Tibial artery (tissue), 4 donors: Measurements from ENCODE around the gene DLG2.

Experiments used
- DNase-seq, 2 donors: peaks; one replicate each; pipeline ENCODE4 v3.0.0-alpha.2; 2019
- H3K27ac ChIP-seq, 2 donors: fragments of 200-600 bp; sonication (generic) in 1 of 2; 1 replicate in 1 of 2; 2 replicates in 1 of 2; pipeline ENCODE4 v1.5.1; 2018 to 2019; ENCODE audit warnings: mild to moderate bottlenecking in 1 of 2
- H3K27me3 ChIP-seq, 2 donors: fragments of 200-600 bp; sonication (generic) in 1 of 2; one replicate each; pipeline versions ENCODE4 v1.5.1 to v1.6.0; 2016 to 2019
- H3K36me3 ChIP-seq, 3 donors: fragments of 200-600 bp; sonication (generic) in 2 of 3; one replicate each; pipeline ENCODE4 v1.5.1; 2016 to 2019; ENCODE audit warnings: mild to moderate bottlenecking in 2 of 3
- H3K4me1 ChIP-seq, 4 donors: fragments of 200-600 bp; sonication (generic) in 2 of 4; 1 replicate in 3 of 4; 2 replicates in 1 of 4; pipeline ENCODE4 v1.5.1; 2016 to 2019
- H3K4me3 ChIP-seq, 2 donors: fragments of 200-600 bp; sonication (generic) in 1 of 2; 1 replicate in 1 of 2; 2 replicates in 1 of 2; pipeline ENCODE4 v1.5.1; 2018 to 2019; ENCODE audit warnings: mild to moderate bottlenecking in 2 of 2
- H3K9me3 ChIP-seq, 3 donors: fragments of 200-600 bp; sonication (generic) in 1 of 3; one replicate each; pipeline ENCODE4 v1.5.1; 2016 to 2019
- intact Hi-C: fragments of 100-400 bp; cut with DNase I; formaldehyde crosslinking; loops from one replicate; pipeline ENCODE4 v1.15.0; 2023; ENCODE audit warnings: low total_unique reads
- TF ChIP-seq, protein P1 (sequence below), 2 experiments: fragments of 200-600 bp in 1 of 2; fragments of 450-650 bp in 1 of 2; IDR thresholded peaks; one replicate each; pipeline ENCODE4 v1.5.1; 2017 to 2019; ENCODE audit warnings: antibody characterized with exemption in 2 of 2, mild to moderate bottlenecking in 1 of 2, moderate library complexity in 1 of 2

DLG2 gene

DNA sequence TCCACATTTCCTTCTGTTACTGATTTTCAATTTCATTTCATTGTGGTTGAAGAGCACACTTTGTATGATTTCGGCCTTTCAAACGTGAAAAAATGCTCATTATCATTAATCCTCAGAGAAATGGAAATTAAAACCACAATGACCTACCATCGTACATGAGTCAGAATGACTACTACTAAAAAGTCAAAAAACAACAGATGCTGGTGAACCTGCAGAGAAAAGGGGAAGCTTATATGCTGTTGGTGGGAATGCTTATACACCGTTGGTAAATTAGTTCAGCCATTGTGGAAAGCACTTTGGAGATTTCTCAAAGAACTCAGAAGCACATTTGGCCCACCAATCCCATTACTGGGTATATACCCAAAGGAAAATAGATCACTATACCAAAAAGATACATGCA lies 57.6 kb downstream of the DLG2 start:
- no peak overlapping the region for H3K27ac ChIP-seq

GRCh38 chr11:85558411-85558810 lies 68.7 kb downstream of the DLG2 start:
- no peak overlapping the region for H3K27ac ChIP-seq
- H3K36me3 ChIP-seq: no peaks in the 10 kb centered on the region
- peaks cover 0 to 5% (median 0%) of the 10 kb centered on the region in 3 donors for H3K9me3 ChIP-seq
- DNase-seq: no peak
- TF ChIP-seq, protein P1, sequence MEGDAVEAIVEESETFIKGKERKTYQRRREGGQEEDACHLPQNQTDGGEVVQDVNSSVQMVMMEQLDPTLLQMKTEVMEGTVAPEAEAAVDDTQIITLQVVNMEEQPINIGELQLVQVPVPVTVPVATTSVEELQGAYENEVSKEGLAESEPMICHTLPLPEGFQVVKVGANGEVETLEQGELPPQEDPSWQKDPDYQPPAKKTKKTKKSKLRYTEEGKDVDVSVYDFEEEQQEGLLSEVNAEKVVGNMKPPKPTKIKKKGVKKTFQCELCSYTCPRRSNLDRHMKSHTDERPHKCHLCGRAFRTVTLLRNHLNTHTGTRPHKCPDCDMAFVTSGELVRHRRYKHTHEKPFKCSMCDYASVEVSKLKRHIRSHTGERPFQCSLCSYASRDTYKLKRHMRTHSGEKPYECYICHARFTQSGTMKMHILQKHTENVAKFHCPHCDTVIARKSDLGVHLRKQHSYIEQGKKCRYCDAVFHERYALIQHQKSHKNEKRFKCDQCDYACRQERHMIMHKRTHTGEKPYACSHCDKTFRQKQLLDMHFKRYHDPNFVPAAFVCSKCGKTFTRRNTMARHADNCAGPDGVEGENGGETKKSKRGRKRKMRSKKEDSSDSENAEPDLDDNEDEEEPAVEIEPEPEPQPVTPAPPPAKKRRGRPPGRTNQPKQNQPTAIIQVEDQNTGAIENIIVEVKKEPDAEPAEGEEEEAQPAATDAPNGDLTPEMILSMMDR (IDR thresholded peaks at IDR 0.05): no peak
- intact Hi-C loops: no loop called here
- no peaks in the 10 kb centered on the region for H3K27me3 ChIP-seq
- H3K4me3 ChIP-seq: no peak overlapping the region
- no peaks in the 10 kb centered on the region for H3K4me1 ChIP-seq

More for the DNA sequence above, 57.6 kb downstream of the DLG2 start:
- H3K9me3 ChIP-seq: no peaks in the 10 kb centered on the region
- no peak overlapping the region for H3K4me3 ChIP-seq
- peaks cover 0 to 11% (median 0%) of the 10 kb centered on the region in 4 donors for H3K4me1 ChIP-seq
- no peaks in the 10 kb centered on the region for H3K27me3 ChIP-seq
- no peaks in the 10 kb centered on the region for H3K36me3 ChIP-seq
- no peak for DNase-seq
- TF ChIP-seq, protein P1 (IDR thresholded peaks at IDR 0.05): no peak
- intact Hi-C loops: no loop called here

DNA sequence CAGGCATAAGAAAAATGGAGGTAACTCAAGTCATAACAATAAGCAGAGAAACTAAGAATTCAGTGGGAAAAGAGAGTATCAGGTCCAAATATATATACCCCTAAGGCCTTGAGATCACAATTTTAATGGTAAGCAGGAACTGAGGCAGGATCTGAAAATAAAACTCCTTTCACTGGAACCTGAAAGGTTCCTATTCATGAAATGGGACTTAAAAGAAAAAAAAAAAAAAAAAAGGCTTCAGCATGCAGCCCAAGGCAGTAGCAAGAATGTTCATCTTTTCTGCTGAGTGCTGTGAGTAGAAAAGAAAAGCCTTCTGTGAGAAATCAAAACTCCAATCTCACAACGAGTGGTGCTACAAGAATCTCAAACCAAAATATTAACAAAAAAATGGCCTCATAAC lies 75.3 kb downstream of the DLG2 start:
- Histone ChIP-seq H3K27me3 (no peaks in the 10 kb centered on the region), H3K36me3 (no peaks in the 10 kb centered on the region), H3K4me1 (no peaks in the 10 kb centered on the region), H3K4me3 (no peak overlapping the region), H3K9me3 (no peaks in the 10 kb centered on the region), H3K27ac (no peak overlapping the region)
- intact Hi-C loops: no loop called here
- TF ChIP-seq, protein P1 (IDR thresholded peaks at IDR 0.05): no peak
- no peak for DNase-seq

DNA sequence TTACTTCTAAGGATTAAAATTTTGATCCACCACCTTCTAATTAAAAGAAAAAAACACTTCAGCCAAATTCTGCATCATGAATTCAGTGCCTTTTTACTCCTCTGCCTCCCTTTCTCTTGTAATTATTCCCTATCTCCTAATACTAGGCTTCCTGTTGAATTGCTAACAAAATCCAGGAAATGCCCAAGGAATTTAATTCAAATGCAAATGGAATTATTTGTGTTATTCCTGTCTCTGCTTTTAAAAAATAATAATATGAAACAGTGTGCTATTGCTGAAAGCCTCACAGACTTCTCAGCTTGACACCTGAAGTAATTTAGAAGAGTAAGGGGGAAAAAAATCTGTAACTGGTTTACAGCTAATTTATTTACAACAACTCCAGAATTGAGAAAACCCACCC lies 85.5 kb downstream of the DLG2 start:
- H3K27ac ChIP-seq: no peak overlapping the region
- TF ChIP-seq, protein P1 (IDR thresholded peaks at IDR 0.05): no peak

DNA sequence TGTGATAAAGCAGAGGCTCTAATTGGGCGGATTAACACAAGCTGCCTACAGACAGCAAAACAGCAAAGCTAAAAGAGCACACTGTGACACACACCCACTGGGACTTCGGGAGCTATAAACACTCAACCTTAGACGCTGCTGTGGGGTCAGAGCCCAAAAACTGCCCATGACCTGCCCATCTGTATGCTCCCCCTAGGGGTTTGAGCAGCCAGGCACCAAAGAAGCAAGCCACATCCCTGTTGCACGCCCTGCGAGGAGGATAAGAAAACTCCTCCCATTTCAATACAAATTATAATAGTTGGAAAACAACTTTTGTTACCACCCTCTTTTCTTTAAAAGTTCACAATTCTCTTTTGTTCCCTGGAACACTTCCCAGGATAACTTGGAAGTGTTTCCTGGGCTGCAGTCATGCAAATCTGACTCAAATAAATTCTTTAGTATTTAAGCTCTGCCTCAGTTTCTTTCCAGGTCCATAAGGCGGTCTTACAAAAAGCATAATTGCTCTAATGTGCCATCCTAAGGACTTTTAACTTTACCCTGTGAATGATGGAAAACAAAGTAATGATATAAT lies 86.4 kb downstream of the DLG2 start:
- Histone ChIP-seq H3K27ac (no peak overlapping the region), H3K4me3 (no peak overlapping the region), H3K9me3 (no peaks in the 10 kb centered on the region), H3K36me3 (peaks cover 9 to 11% (median 10%) of the 10 kb centered on the region in 3 donors), H3K4me1 (peaks cover 0 to 7% (median 2%) of the 10 kb centered on the region in 4 donors), H3K27me3 (no peaks in the 10 kb centered on the region)
- TF ChIP-seq, protein P1 (IDR thresholded peaks at IDR 0.05): no peak
- no peak for DNase-seq
- intact Hi-C loops: loop anchor here (5.0 kb wide), 1 partner anchor 863 kb away; no protein-coding TSS in a partner anchor

More for the DNA sequence above, 85.5 kb downstream of the DLG2 start:
- Histone ChIP-seq H3K4me1 (peaks cover 0 to 7% (median 2%) of the 10 kb centered on the region in 4 donors), H3K36me3 (peaks cover 5 to 7% (median 5%) of the 10 kb centered on the region in 3 donors), H3K9me3 (no peaks in the 10 kb centered on the region), H3K27me3 (no peaks in the 10 kb centered on the region), H3K4me3 (no peak overlapping the region)
- intact Hi-C loops: loop anchor here (5.0 kb wide), 1 partner anchor 864 kb away; no protein-coding TSS in a partner anchor
- no peak for DNase-seq
